Lower lobe of right lung (tissue), 2 donors: ENCODE measurements around the gene PRELID3B. TPM values are rescaled to one million over a fixed set of nuclear protein-coding genes. Genes with fewer than 3 reads are reported as not detected.
A peak's percentile ranks its signal among the peaks of the same experiment; 100 is the strongest.

Experiments
- ATAC-seq, 2 donors: fragments of 200-7000 bp; cut with Tn5 transposase; one replicate each; pipeline ENCODE4 v1.9.1; 2020 to 2022; ENCODE audit warnings: mild to moderate bottlenecking in 2 of 2, moderate library complexity in 2 of 2
- DNase-seq: peaks from one replicate; pipeline ENCODE4 v3.0.0-alpha.2; 2020
- H3K27ac ChIP-seq: fragments of 200-600 bp; one replicate; pipeline ENCODE4 v1.8.0; 2022
- H3K27me3 ChIP-seq: fragments of 200-600 bp; one replicate; pipeline ENCODE4 v1.8.0; 2022; ENCODE audit warnings: low read depth
- H3K36me3 ChIP-seq: fragments of 200-600 bp; one replicate; pipeline ENCODE4 v1.8.0; 2022; ENCODE audit warnings: mild to moderate bottlenecking
- H3K4me1 ChIP-seq: fragments of 200-600 bp; one replicate; pipeline ENCODE4 v1.8.0; 2022
- H3K4me3 ChIP-seq: fragments of 200-600 bp; one replicate; pipeline ENCODE4 v1.8.0; 2022; ENCODE audit warnings: mild to moderate bottlenecking
- H3K9me3 ChIP-seq: fragments of 200-600 bp; one replicate; pipeline ENCODE4 v1.8.0; 2022
- intact Hi-C: fragments of 100-400 bp; cut with DNase I; formaldehyde crosslinking; loops from one replicate; pipeline ENCODE4 v1.11.0; 2022
- long read RNA-seq: library from polyadenylated mRNA; unstranded; transcript quantifications from one replicate; pipeline ENCODE4 v2.0.0, GENCODE V29; 2021
- total RNA-seq: library from RNA; stranded (reverse); fragmentation: NEBNext Ultra II Directional; extraction: Animal tissue kit (Norgen Biotek cat#: 25700); gene quantifications from one replicate; pipeline ENCODE4 v1.2.1, GENCODE V29; 2021
- TF ChIP-seq, protein P1 (sequence below): fragments of 200-600 bp; IDR thresholded peaks from one replicate; pipeline ENCODE4 v1.8.0; 2022; ENCODE audit warnings: antibody characterized with exemption, mild to moderate bottlenecking
- donor health status: DM: no; HTN: yes; CAD: no; lungs with severe emphysema.

Gene PRELID3B
- 43.0 TPM for total RNA-seq
- long read RNA-seq, transcript PRELID3B-201 (6 exons, 2,626 nt), result major isoform, 82 of 93 reads
- long read RNA-seq, partial matches to known transcripts, result 3 of 93 reads
- long read RNA-seq, other reads (novel, unspliced or antisense), result 5 of 93 reads

DNA sequence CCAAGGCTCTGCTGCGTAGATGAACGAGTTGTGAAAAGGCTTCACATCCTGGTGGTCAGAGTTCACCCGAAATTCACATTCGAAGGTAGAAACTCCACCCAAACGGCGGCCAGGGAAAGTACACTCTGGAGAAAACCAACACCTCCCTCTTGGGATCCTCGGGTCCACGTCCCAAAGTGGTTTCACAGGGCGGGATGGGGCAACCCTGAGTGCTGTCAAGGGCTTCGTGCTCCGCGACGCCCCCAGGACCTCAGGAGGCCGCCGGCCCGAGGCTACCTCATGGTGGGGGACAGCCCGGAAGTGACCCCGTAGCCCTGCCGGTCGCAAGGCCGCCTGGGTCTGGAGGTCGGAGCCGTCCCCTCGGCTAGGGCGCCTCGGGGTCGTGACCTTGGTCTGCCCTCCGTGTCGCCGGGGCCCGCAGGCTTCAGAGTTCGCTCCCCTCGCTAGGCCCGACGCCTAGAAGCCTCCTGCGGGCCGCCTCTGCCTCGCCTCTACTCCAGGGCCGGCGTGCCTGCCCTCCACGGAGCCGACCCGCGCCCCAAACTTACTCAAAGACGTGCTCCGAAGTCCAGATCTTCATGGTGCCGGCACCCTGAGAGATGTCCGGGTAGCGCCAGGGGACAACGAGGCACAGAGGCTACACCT lies at the start of gene PRELID3B:
Gene PRELID3B, minus strand, starts transcription at position 636 of the 645 bp plus-strand sequence. Its CDS starts 56 bp downstream, at position 580.
- no peak for DNase-seq
- peak within 1 kb of the TSS; percentile 87 for H3K27ac ChIP-seq
- peak within 1 kb of the TSS; percentile 93 for H3K4me3 ChIP-seq
- peak; percentile 60 to 64 for ATAC-seq
- H3K27me3 ChIP-seq, result no peaks in the 10 kb centered on the region
- TF ChIP-seq, protein P1, sequence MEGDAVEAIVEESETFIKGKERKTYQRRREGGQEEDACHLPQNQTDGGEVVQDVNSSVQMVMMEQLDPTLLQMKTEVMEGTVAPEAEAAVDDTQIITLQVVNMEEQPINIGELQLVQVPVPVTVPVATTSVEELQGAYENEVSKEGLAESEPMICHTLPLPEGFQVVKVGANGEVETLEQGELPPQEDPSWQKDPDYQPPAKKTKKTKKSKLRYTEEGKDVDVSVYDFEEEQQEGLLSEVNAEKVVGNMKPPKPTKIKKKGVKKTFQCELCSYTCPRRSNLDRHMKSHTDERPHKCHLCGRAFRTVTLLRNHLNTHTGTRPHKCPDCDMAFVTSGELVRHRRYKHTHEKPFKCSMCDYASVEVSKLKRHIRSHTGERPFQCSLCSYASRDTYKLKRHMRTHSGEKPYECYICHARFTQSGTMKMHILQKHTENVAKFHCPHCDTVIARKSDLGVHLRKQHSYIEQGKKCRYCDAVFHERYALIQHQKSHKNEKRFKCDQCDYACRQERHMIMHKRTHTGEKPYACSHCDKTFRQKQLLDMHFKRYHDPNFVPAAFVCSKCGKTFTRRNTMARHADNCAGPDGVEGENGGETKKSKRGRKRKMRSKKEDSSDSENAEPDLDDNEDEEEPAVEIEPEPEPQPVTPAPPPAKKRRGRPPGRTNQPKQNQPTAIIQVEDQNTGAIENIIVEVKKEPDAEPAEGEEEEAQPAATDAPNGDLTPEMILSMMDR, result peak; percentile 5
- H3K36me3 ChIP-seq, result peaks cover 11% of the 10 kb centered on the region
- intact Hi-C loops, result no loop called here
- H3K4me1 ChIP-seq, result peaks cover 35% of the 10 kb centered on the region
- no peaks in the 10 kb centered on the region for H3K9me3 ChIP-seq

DNA sequence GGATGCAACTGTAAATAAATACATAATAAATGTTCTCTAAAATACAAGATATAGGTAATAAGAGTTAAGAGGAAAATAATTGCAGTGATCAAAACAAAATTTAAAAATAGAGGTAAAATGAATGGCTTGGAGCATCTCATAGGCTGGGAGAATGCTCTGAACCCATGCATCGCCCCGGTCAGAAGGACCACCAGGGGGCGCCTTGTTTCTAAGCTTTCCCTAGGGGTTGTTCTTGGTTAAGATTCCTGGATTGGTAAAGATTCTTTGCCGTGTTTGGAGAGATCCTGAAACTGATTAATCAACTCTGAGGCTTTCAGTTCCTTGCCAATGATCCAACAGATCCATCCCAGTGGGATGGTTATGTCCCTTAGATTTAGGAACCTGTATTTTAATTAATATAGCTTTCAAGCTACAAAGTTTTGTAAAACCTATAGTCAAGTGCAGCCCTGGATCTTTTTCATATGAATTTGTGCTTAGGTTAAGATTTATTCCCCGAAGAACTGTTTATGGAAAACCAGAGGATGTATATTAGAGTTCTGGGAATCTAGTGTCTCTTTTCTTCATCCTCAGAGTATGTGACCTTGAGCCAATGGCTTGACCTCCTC lies 45.3 kb upstream of the PRELID3B start:
- intact Hi-C loops, result loop anchor here (10.0 kb wide), 1 partner anchor 137 kb away; no protein-coding TSS in a partner anchor
- TF ChIP-seq, protein P1, result peak; percentile 97
- no peaks in the 10 kb centered on the region for H3K9me3 ChIP-seq
- H3K36me3 ChIP-seq, result no peaks in the 10 kb centered on the region
- no peak overlapping the region for H3K4me3 ChIP-seq
- H3K27me3 ChIP-seq, result no peaks in the 10 kb centered on the region
- DNase-seq (peak; percentile 88), ATAC-seq (peak; percentile 80 to 88)
- no peaks in the 10 kb centered on the region for H3K4me1 ChIP-seq
- no peak overlapping the region for H3K27ac ChIP-seq

- Histone ChIP-seq H3K27ac (no peak overlapping the region), H3K4me1 (no peaks in the 10 kb centered on the region), H3K27me3 (no peaks in the 10 kb centered on the region), H3K4me3 (no peak overlapping the region), H3K9me3 (no peaks in the 10 kb centered on the region), H3K36me3 (no peaks in the 10 kb centered on the region)
- intact Hi-C loops, result loop anchor here (10.0 kb wide), 1 partner anchor 138 kb away; no protein-coding TSS in a partner anchor
- TF ChIP-seq, protein P1, result no peak
- ATAC-seq, result no peak
- no peak for DNase-seq
These were observed 44.3 kb upstream of the PRELID3B start for GRCh38 chr20:59086923-59087322.

DNA sequence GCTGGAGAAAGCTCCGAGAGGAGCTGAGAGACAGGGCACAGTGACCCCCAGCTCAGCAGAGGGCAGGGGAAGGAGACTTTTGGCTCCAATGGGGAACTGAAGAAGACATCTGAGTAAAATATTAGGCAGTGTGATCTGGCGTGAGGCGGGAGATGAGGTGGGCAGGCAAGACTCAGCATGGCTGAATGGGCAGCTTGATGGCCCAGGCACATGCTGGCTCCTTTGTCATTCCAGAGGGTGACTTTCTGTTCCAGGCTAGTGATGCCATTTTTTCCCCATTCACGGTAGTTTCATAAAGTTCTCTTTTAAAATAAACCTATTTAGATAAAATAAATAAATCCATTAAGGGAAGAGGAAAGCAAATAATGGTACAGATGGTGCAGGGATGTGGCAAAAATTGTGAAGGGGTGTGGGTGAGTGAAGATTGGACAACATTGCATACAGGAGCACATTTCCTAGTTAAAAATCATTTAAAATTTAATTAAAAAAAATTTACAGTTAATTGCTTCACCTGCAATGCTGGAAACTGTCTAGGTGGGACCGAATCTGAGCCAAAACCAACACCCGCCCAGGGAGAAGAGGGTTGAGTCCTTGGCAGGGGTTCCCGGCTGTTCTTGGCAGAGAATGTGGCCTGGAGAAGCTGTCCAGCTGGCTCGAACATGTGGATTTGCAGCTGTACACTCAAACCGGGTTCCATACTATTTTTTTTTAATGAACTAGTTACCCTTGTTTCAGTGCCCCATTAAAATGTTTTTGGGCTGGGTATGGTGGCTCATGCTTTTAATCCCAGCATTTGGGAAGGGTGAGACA lies 41.7 kb upstream of the PRELID3B start:
- DNase-seq, result no peak

More for the DNA sequence above, 41.7 kb upstream of the PRELID3B start:
- ATAC-seq, result no peak
- Histone ChIP-seq H3K27ac (no peak overlapping the region), H3K4me1 (no peaks in the 10 kb centered on the region), H3K27me3 (no peaks in the 10 kb centered on the region), H3K4me3 (no peak overlapping the region), H3K9me3 (no peaks in the 10 kb centered on the region), H3K36me3 (no peaks in the 10 kb centered on the region)
- TF ChIP-seq, protein P1, result no peak
- intact Hi-C loops, result loop anchor here (10.0 kb wide), 1 partner anchor 141 kb away; no protein-coding TSS in a partner anchor
